Measurements from ENCODE around the gene SLIT3. TPM values are rescaled to one million over a fixed set of nuclear protein-coding genes. Genes with fewer than 3 reads are reported as not detected.
A peak's percentile ranks its signal among the peaks of the same experiment; 100 is the strongest.

Gene SLIT3
- polyA plus RNA-seq, 1 of the 3 experiments (the other 2 are of a cell fraction), result 119 TPM

DNA sequence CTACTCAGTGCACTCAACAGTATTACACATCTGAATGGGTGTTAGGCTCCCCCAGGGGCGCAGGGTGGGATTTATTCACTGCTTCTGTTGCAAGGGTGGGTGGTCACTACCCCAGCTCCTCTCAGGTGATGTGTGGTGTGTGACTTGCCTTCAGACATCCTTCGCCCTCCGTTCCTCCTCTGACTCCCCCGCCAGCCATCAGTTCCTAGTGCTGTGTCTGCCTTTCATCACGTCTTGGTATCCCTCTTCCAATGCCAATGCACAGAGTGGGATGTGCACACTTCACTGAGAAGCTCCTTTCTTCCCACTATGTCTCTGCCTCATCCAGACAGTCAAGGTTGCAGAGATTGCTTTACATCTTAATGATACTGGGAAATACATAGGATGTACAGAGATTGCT lies 79.4 kb downstream of the SLIT3 start:
- Histone ChIP-seq H3K4me2 (no peak overlapping the region), H3K9ac (no peak overlapping the region), H3K4me3 (ENCODE audit: low read depth in 2 of 2, low read length in 1 of 2) (no peak overlapping the region), H3K9me2 (no peaks in the 10 kb centered on the region), H3K27me3 (ENCODE audit: insufficient read depth) (no peaks in the 10 kb centered on the region), H3K9me3 (no peaks in the 10 kb centered on the region), H4K20me1 (ENCODE audit: insufficient read depth) (peaks cover 4% of the 10 kb centered on the region; the same call in 1 of the 2 replicates), H3K79me2 (ENCODE audit: insufficient read depth) (peaks cover 39% of the 10 kb centered on the region), H3F3A (replicated peaks; ENCODE audit: insufficient read depth) (peaks cover 27% of the 10 kb centered on the region), H3K27ac (ENCODE audit: low read depth in 2 of 2, low read length in 1 of 2) (peak overlapping the region; percentile 91 to 99; a peak in 3 of 4 replicates), H2AFZ (ENCODE audit: low read depth) (no peak overlapping the region), H3K4me1 (ENCODE audit: control insufficient read depth in 1 of 2, insufficient read depth in 2 of 2, low read depth in 1 of 2, low read length in 1 of 2) (peaks cover 36 to 60% of the 10 kb centered on the region in 2 experiments), H3K36me3 (replicated peaks in 1 of 2; ENCODE audit: control insufficient read depth in 1 of 2, insufficient read depth in 2 of 2, low read length in 1 of 2) (peaks cover 3 to 9% of the 10 kb centered on the region in 2 experiments)
- 100% methylated on average over 5 of the region's 5 CpGs for WGBS (ENCODE audit: low lambda C conversion rate)
- DNase-seq, result no peak
- CTCF ChIA-PET, result interaction anchor here (1.0 to 1.4 kb wide), 2 partner anchors 28 to 229 kb away, joined by 3 to 4 read pairs; no protein-coding TSS in a partner anchor
- POLR2A ChIA-PET, result no interaction called here
- TF ChIP-seq GABPA (IDR thresholded peaks at IDR 0.05; ENCODE audit: low read depth) (no peak), GATA2 (CRISPR knock-in tag; IDR thresholded peaks at IDR 0.05) (no peak), SMC3 (IDR thresholded peaks at IDR 0.05; ENCODE audit: low read depth, low read length) (no peak), EZH2phosphoT487 (IDR thresholded peaks at IDR 0.05; ENCODE audit: borderline replicate concordance, low read depth) (no peak), POLR2AphosphoS5 (IDR thresholded peaks at IDR 0.05; ENCODE audit: low read depth, low read length) (no peak), JUND (IDR thresholded peaks at IDR 0.05) (no peak), ELF1 (IDR thresholded peaks at IDR 0.05) (no peak), RFX5 (IDR thresholded peaks at IDR 0.05; ENCODE audit: low read length) (no peak), FOXJ3 (CRISPR knock-in tag; IDR thresholded peaks at IDR 0.05) (no peak), RAD21 (IDR thresholded peaks at IDR 0.05; ENCODE audit: low read length) (no peak), EP300 (IDR thresholded peaks at IDR 0.05; ENCODE audit: borderline replicate concordance in 1 of 2, low read depth in 1 of 2, low read length in 1 of 2) (no peak), MXI1 (IDR thresholded peaks at IDR 0.05; ENCODE audit: low read depth, low read length) (no peak), RCOR1 (IDR thresholded peaks at IDR 0.05; ENCODE audit: low read length) (no peak)
- TF ChIP-seq, protein P1, sequence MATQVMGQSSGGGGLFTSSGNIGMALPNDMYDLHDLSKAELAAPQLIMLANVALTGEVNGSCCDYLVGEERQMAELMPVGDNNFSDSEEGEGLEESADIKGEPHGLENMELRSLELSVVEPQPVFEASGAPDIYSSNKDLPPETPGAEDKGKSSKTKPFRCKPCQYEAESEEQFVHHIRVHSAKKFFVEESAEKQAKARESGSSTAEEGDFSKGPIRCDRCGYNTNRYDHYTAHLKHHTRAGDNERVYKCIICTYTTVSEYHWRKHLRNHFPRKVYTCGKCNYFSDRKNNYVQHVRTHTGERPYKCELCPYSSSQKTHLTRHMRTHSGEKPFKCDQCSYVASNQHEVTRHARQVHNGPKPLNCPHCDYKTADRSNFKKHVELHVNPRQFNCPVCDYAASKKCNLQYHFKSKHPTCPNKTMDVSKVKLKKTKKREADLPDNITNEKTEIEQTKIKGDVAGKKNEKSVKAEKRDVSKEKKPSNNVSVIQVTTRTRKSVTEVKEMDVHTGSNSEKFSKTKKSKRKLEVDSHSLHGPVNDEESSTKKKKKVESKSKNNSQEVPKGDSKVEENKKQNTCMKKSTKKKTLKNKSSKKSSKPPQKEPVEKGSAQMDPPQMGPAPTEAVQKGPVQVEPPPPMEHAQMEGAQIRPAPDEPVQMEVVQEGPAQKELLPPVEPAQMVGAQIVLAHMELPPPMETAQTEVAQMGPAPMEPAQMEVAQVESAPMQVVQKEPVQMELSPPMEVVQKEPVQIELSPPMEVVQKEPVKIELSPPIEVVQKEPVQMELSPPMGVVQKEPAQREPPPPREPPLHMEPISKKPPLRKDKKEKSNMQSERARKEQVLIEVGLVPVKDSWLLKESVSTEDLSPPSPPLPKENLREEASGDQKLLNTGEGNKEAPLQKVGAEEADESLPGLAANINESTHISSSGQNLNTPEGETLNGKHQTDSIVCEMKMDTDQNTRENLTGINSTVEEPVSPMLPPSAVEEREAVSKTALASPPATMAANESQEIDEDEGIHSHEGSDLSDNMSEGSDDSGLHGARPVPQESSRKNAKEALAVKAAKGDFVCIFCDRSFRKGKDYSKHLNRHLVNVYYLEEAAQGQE (IDR thresholded peaks at IDR 0.05; ENCODE audit: low read depth, low read length), result no peak
- TF ChIP-seq, protein P2, sequence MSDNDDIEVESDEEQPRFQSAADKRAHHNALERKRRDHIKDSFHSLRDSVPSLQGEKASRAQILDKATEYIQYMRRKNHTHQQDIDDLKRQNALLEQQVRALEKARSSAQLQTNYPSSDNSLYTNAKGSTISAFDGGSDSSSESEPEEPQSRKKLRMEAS (IDR thresholded peaks at IDR 0.05; ENCODE audit: low read depth), result no peak
- TF ChIP-seq, protein P3, sequence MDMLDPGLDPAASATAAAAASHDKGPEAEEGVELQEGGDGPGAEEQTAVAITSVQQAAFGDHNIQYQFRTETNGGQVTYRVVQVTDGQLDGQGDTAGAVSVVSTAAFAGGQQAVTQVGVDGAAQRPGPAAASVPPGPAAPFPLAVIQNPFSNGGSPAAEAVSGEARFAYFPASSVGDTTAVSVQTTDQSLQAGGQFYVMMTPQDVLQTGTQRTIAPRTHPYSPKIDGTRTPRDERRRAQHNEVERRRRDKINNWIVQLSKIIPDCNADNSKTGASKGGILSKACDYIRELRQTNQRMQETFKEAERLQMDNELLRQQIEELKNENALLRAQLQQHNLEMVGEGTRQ (IDR thresholded peaks at IDR 0.05; ENCODE audit: borderline replicate concordance, low read depth, low read length), result no peak
- TF ChIP-seq, protein P4, sequence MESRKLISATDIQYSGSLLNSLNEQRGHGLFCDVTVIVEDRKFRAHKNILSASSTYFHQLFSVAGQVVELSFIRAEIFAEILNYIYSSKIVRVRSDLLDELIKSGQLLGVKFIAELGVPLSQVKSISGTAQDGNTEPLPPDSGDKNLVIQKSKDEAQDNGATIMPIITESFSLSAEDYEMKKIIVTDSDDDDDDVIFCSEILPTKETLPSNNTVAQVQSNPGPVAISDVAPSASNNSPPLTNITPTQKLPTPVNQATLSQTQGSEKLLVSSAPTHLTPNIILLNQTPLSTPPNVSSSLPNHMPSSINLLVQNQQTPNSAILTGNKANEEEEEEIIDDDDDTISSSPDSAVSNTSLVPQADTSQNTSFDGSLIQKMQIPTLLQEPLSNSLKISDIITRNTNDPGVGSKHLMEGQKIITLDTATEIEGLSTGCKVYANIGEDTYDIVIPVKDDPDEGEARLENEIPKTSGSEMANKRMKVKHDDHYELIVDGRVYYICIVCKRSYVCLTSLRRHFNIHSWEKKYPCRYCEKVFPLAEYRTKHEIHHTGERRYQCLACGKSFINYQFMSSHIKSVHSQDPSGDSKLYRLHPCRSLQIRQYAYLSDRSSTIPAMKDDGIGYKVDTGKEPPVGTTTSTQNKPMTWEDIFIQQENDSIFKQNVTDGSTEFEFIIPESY (IDR thresholded peaks at IDR 0.05; ENCODE audit: borderline replicate concordance, low read depth), result no peak
- TF ChIP-seq, protein P5, sequence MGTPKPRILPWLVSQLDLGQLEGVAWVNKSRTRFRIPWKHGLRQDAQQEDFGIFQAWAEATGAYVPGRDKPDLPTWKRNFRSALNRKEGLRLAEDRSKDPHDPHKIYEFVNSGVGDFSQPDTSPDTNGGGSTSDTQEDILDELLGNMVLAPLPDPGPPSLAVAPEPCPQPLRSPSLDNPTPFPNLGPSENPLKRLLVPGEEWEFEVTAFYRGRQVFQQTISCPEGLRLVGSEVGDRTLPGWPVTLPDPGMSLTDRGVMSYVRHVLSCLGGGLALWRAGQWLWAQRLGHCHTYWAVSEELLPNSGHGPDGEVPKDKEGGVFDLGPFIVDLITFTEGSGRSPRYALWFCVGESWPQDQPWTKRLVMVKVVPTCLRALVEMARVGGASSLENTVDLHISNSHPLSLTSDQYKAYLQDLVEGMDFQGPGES (IDR thresholded peaks at IDR 0.05; ENCODE audit: low read depth, low read length), result no peak

Data from SK-N-SH (cell line).